Embryonic facial prominence (tissue), 1 donor: ENCODE results near the gene NAPSA.
"Not testable (repeated sequence)": the region's sequence is repeated elsewhere in the genome, so short reads cannot be mapped to it uniquely, and the experiment has no call there.

Experiments used
- DNase-seq: peaks from one replicate; pipeline ENCODE4 v3.0.0-alpha.2; 2016; ENCODE audit errors: extremely low spot score

The NAPSA gene

DNA sequence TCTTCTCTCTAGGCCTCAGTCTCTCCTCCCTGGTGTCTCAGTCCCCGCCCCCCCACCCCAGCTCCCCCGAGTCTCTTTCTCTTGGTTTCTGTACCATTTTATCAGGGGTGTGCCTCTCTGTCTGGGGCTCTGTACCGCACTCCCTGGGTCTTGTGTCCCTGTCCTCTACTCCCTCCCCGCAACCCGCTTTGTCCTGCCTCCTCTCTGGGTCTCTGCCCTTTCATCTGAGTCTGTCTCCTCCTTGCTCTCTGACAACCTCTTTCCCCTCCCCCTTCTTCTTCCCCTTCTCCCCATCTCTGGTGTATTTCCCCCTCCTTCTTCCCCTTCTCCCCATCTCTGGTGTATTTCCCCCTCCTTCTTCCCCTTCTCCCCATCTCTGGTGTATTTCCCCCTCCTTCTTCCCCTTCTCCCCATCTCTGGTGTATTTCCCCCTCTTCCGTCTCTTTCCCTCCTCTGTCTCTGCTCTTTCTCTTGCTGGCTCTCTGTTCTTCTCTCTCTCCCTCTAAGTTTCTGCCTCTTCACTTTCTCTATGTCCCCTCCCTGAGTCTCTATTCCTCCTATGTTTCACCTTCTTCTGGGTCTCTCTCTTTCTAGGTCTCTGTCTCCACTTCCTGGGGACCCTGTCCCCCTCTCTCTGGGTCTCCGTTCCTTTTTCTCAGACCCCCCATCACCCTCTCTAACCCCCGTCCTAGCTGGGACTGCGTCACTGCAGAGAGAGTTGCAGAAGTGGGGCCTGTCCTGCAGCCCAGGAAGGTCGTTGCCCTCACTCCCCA, 34.0 kb downstream of the NAPSA start:
- DNase-seq = no peak

DNA sequence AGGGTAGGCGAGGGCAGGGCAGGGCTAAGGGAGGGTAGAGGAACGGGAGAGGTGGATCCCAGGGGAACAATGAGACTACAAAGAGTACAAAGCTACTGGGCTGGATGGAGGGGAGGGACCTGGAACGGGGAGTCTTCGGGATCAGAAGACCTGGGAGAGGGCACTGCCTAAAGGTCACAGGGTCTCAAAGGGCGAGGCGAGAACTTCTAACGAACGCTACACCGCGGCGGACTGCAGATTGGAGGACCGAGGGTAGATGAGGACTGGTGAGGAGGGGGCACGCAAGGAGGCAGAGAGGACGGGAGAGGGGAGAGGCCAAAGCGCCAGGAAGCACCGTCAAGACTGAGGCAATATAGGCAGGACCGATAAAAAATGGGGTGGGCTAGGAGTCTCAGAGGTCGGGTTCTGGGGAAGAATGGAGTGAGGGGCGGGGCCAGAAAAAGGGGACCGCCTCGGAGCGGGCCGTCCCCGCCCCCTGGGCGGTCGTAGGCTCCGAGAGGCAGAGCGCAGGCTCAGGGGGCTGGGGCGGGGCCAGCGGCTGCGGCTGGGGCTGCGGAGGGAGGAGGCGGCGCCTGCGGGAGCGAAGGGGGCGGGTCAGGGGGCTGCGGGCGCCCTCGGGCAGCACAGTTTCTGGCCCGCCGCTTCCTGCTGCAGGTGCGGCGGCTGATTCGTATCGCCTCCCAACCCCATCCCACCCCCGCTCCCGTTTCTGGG, 34.9 kb downstream of the NAPSA start:
- DNase-seq = peak; percentile 76

- not testable (repeated sequence) for DNase-seq
These were observed 35.5 kb downstream of the NAPSA start for GRCh38 chr19:50329926-50330294.

GRCh38 chr19:50329146-50329925, 36.1 kb downstream of the NAPSA start, which contains the start of gene KCNC3:
Gene KCNC3, minus strand, starts transcription at chr19:50329377. Its CDS starts 295 bp downstream, at chr19:50329082.
- peak; percentile 99 for DNase-seq

DNA sequence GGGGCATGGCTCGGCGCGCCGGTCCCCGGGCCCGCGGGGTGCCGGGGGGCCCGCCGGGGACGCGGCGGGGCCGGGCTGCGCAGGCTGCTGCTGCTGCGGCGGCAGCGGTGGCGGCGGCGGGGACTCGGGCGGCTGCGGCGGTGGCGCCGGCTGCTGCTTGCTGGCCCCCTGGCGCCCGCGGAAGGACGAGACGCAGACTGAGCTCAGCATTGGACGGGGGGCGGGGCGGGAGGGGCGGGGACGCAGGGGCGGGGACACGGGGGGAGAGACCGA, 36.6 kb downstream of the NAPSA start:
- DNase-seq = no peak

DNA sequence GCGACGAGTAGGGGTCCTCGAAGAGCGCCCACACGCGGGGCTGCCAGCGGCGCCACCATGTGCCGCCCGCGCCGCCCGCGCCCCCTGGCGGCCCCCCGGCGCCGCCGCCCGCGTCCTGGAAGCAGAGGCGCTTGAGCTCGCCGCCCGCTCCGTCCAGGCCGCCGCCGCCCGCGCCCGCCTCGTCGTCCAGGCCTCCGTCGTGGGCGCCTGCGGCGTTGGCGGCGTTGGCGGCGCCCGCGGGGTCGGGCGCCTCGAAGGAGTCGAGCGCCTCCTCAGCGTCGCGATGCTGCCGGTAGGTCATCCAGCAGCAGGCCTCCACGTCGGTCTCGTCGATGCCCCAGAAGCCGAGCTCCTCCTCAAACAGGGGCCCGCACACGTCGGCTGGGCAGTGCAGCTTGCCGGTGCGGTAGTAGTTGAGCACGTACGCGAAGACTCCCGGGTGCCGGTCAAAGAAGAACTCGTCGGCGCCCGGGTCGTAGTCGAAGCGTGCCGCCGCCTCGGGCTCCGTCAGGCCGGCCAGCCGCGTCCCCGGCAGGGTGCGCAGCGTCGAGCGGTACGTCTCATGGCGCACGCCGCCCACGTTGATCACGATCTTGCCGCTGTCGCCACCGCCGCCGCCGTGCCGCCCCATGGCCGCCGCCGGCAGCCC, 37.1 kb downstream of the NAPSA start:
- DNase-seq = no peak

GRCh38 chr19:50327461-50328223, 37.8 kb downstream of the NAPSA start:
- no peak for DNase-seq

DNA sequence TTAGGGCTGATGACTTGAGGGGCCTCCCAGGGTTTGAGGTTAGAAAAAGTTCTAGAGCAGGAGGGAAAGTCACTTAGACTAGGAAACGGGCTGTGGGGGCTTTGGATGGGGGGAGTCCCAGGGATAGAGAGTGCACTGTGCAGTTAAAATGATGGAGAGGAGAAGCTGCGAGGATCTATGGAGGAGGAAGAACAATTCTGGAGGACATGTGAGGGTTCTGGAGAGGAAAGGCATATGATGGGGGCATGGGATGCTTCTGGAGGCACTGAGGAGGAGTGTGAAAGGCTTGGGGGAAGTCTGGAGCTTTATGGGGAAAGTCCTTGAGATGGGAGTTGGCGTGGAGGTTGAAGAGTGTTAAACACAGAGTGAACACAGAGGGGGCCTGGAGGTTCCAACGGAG, 38.4 kb downstream of the NAPSA start:
- no peak for DNase-seq

GRCh38 chr19:50326101-50326664, 39.3 kb downstream of the NAPSA start:
- DNase-seq = no peak

DNA sequence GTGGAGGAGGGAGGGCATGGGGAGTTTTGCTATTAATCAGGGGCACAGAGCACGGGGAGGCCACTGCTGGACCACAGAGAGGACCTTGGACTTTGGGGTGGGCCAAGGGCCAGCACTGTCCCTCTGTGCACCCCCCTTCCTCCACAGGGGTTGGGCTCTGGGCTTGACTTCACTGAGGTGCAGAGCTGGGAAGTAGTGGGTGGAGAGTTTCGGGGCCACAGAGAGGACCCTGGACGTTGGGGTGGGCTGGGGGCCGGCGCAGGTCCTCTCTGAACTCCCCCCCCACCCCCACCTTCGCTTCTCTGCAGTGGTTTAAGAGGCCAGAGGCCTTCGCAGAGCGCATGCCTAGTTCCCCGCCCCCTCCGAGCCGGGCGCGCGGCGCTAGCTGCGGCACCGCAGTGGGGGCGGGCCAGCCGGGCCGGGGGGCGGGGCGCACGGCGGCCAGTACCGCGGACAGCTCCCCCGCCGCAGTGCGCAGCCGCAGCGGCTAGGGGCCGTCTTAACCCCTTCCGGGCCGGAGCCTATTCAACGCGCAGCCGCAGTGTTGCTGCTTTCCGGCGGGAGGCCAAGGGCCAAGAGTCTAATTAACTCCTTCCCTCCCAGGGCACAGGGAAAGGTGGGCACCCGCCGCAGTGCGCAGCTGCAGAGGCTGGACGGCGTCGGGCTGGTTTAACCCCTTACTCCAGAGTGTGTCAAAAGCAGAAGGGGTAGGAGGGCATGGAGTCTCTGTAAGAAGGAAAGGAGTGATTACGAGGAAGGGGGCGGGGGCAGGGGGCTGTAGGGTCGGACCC, 39.9 kb downstream of the NAPSA start:
- DNase-seq = no peak

DNA sequence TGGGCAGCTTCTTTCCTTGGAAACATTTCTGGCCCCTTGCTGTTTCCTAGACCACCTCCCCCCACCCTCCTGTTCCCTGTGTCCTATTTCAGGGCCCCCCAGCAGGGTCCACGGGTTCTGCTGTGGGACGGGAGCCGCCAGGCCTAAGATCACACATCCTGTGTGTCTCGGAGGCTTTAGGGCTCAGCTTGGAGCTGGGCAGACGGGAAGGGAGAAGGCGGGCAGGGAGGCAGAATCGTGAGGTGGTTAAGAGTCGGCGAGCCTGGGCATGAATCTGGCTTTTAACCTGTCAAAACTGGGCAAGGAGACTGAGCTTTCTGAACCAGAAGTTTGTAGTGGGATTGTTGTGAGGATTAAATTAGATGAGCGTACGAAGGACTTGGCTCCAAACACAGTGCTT, 41.1 kb downstream of the NAPSA start:
- DNase-seq = no peak

GRCh38 chr19:50323782-50324133, 41.7 kb downstream of the NAPSA start:
- DNase-seq = no peak

DNA sequence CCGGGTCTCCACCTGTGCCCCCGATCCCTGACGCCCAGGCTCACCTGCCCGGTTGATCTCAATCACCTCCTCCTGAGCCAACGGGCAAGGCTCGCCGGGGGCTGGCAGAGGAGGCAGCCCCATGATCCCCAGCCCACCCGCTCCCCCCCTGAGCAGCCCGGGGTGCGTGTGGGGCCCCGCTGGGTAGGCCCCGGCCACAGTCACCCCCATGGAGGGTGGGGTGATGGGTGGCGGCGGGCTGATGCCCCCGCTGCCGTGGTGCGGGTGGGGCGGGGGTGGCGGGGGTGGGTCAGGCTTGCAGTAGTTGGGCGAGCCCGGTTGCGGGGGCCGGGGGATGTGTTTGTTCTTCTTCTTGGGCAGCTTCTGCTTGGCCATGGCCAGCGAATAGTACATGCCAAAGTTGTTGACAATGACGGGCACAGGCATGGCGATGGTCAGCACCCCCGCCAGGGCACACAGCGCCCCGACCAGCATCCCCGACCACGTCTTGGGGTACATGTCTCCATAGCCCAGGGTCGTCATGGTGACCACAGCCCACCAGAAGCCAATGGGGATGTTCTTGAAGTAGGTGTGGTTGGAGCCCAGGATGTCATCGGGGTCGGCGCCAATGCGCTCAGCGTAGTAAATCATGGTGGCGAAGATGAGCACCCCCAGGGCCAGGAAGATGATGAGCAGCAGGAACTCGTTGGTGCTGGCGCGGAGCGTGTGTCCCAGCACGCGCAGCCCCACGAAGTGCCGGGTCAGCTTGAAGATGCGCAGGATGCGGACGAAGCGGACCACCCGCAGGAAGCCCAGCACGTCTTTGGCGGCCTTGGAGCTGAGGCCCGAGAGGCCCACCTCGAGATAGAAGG, 42.3 kb downstream of the NAPSA start:
- DNase-seq = no peak

DNA sequence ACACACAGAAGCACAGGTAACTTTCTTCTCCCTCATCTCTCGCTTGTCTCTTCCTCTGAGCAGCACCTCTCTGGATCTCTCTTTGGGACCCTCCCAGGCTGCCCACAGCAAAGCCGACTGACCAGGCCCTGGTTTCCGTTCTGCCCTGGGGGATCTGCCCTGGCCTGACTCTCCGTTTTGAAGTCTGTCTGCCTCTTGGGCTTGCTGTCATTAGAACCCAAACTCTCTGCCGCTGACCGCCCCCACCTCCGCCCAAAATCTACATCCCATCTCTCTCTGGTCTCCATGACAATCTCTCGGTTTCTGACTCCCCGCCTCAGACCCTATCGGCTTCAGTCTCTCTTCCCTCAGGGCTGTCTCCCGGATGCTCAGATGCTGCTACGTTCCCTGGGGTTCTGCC, 43.2 kb downstream of the NAPSA start:
- no peak for DNase-seq

DNA sequence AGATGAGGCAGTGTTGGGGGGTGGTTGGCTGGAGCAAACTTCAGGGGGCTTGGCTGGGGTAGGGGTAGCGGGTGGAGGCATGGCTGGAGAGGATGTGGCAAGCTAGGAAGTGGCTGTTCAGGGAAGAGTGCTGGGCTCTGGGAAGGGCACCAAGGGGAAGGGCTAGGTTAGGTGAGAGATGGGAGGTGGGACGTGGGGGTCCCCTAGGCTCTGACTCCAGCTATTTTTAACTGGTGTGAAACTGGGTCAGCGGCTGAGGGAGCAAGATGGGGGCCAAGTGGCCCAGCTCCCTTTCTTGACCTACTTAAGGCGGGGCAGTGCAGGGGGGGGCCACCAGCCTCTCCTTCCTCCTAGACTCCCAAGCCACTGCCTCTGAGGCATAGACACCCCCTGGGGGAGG, 43.6 kb downstream of the NAPSA start:
- DNase-seq = no peak

GRCh38 chr19:50320596-50320995, 44.8 kb downstream of the NAPSA start:
- DNase-seq = no peak

DNA sequence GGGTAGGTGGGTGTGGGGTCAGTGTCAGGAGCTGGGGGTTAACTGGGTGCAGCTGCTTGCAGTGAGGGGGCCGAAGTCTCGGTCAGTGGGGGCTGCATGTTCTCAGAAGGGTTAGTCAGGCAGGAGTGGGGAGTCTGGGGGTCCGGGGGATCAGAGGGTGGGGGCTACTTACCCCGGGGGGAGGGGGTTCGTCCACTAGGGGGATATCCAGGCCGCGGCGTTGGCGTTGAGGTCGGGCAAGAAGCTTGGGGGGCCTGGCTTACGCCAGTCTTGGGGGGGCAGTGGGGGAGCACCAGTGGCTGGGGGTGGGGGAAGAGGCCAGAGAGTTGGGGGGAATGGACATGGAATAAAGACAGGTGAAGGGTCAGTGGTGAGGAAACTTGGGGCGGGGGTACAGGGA, 45.4 kb downstream of the NAPSA start:
- DNase-seq = no peak

GRCh38 chr19:50319156-50319555, 46.3 kb downstream of the NAPSA start:
- no peak for DNase-seq

DNA sequence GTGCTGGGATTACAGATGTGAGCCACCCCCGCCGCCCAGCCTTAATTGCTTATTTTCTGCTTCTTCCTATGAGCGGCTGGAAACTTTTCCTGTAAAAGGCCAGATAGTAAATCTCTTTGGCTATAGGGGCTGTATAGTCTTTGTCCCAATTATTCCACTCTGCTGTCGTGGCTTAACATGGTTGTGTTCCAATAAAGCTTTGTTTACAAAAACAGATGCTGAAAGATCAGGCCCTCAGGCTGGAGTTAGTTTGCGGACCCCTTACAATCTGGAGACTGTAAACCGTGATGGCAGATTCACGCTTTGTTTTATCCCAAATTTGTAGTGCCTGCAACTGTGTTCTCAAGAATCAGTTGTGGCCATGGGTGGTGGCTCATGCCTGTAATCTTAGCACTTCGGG, 47.0 kb downstream of the NAPSA start:
- no peak for DNase-seq

- DNase-seq = no peak
These were observed 48.3 kb downstream of the NAPSA start for GRCh38 chr19:50317115-50317514.
